Measurements from ENCODE around the gene PMFBP1.

The PMFBP1 gene

GRCh38 chr16:72091217-72091616 is 80.7 kb downstream of the PMFBP1 start:
- no peak overlapping the region for H3K27ac ChIP-seq (replicated peaks)
- H3K27me3 ChIP-seq (ENCODE audit: insufficient read depth, poor library complexity, severe bottlenecking), result no peaks in the 10 kb centered on the region
- no peak for DNase-seq (ENCODE audit: low read depth in 1 of 2, low spot score in 1 of 2)
- H3K4me3 ChIP-seq (replicated peaks; ENCODE audit: insufficient read depth, low read length), result no peak overlapping the region
- TF ChIP-seq SPI1 (IDR thresholded peaks at IDR 0.05; ENCODE audit: borderline replicate concordance, low read depth), result no peak
- TF ChIP-seq, protein P1, sequence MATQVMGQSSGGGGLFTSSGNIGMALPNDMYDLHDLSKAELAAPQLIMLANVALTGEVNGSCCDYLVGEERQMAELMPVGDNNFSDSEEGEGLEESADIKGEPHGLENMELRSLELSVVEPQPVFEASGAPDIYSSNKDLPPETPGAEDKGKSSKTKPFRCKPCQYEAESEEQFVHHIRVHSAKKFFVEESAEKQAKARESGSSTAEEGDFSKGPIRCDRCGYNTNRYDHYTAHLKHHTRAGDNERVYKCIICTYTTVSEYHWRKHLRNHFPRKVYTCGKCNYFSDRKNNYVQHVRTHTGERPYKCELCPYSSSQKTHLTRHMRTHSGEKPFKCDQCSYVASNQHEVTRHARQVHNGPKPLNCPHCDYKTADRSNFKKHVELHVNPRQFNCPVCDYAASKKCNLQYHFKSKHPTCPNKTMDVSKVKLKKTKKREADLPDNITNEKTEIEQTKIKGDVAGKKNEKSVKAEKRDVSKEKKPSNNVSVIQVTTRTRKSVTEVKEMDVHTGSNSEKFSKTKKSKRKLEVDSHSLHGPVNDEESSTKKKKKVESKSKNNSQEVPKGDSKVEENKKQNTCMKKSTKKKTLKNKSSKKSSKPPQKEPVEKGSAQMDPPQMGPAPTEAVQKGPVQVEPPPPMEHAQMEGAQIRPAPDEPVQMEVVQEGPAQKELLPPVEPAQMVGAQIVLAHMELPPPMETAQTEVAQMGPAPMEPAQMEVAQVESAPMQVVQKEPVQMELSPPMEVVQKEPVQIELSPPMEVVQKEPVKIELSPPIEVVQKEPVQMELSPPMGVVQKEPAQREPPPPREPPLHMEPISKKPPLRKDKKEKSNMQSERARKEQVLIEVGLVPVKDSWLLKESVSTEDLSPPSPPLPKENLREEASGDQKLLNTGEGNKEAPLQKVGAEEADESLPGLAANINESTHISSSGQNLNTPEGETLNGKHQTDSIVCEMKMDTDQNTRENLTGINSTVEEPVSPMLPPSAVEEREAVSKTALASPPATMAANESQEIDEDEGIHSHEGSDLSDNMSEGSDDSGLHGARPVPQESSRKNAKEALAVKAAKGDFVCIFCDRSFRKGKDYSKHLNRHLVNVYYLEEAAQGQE (IDR thresholded peaks at IDR 0.05; ENCODE audit: insufficient replicate concordance, low read depth), result no peak
- TF ChIP-seq GABPA (IDR thresholded peaks at IDR 0.05; ENCODE audit: low read depth), result no peak
- no peak for TF ChIP-seq CTCF (IDR thresholded peaks at IDR 0.05; ENCODE audit: insufficient read depth, low read length)

DNA sequence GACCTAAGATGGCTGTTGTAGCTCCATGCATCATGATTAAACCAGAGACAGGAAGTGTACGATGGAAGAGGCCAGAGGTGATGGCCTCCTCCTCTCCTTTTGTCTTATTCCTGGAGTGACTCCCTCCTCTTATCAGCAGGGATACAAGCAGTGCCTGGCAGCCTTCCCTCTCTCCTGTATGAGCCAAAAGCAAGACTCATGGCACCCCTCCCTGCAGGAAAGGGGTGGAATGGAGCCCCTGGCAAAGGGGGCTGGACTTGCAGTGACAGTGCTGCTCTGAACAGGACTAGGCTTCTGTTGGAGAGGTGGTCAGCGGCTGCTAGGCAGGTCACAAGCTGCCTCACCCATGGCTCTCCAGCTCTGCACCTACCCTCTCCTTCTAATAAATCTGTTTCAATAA is 87.0 kb downstream of the PMFBP1 start:
- no peak overlapping the region for H3K27ac ChIP-seq (replicated peaks)

GRCh38 chr16:72084445-72084844 is 87.5 kb downstream of the PMFBP1 start:
- no peak overlapping the region for H3K27ac ChIP-seq (replicated peaks)
- no peaks in the 10 kb centered on the region for H3K27me3 ChIP-seq (ENCODE audit: insufficient read depth, poor library complexity, severe bottlenecking)
- H3K4me3 ChIP-seq (replicated peaks; ENCODE audit: insufficient read depth, low read length), result no peak overlapping the region
- no peak for DNase-seq (ENCODE audit: low read depth in 1 of 2, low spot score in 1 of 2)
- no peak for TF ChIP-seq CTCF (IDR thresholded peaks at IDR 0.05; ENCODE audit: insufficient read depth, low read length)
- TF ChIP-seq GABPA (IDR thresholded peaks at IDR 0.05; ENCODE audit: low read depth), result no peak
- TF ChIP-seq, protein P1 (IDR thresholded peaks at IDR 0.05; ENCODE audit: insufficient replicate concordance, low read depth), result no peak
- no peak for TF ChIP-seq POLR2AphosphoS5 (IDR thresholded peaks at IDR 0.05; ENCODE audit: low read depth)
- TF ChIP-seq SPI1 (IDR thresholded peaks at IDR 0.05; ENCODE audit: borderline replicate concordance, low read depth), result no peak

More for the DNA sequence above, 87.0 kb downstream of the PMFBP1 start:
- DNase-seq (ENCODE audit: low read depth in 1 of 2, low spot score in 1 of 2), result no peak
- no peak overlapping the region for H3K4me3 ChIP-seq (replicated peaks; ENCODE audit: insufficient read depth, low read length)
- no peak for TF ChIP-seq SPI1 (IDR thresholded peaks at IDR 0.05; ENCODE audit: borderline replicate concordance, low read depth)
- no peak for TF ChIP-seq CTCF (IDR thresholded peaks at IDR 0.05; ENCODE audit: insufficient read depth, low read length)
- no peak for TF ChIP-seq POLR2AphosphoS5 (IDR thresholded peaks at IDR 0.05; ENCODE audit: low read depth)
- TF ChIP-seq, protein P1 (IDR thresholded peaks at IDR 0.05; ENCODE audit: insufficient replicate concordance, low read depth), result no peak
- TF ChIP-seq GABPA (IDR thresholded peaks at IDR 0.05; ENCODE audit: low read depth), result no peak
- no peaks in the 10 kb centered on the region for H3K27me3 ChIP-seq (ENCODE audit: insufficient read depth, poor library complexity, severe bottlenecking)

Data from HL-60 (cell line).